Measurements from ENCODE around the gene POU2AF3. TPM values are rescaled to one million over a fixed set of nuclear protein-coding genes. Genes with fewer than 3 reads are reported as not detected.

The POU2AF3 gene
- total and polyA plus RNA-seq, 10 of the 15 experiments (the other 5 are each of a cell fraction or from before 2014, with no cell fraction given), result 0.17 TPM; not detected in 8

DNA sequence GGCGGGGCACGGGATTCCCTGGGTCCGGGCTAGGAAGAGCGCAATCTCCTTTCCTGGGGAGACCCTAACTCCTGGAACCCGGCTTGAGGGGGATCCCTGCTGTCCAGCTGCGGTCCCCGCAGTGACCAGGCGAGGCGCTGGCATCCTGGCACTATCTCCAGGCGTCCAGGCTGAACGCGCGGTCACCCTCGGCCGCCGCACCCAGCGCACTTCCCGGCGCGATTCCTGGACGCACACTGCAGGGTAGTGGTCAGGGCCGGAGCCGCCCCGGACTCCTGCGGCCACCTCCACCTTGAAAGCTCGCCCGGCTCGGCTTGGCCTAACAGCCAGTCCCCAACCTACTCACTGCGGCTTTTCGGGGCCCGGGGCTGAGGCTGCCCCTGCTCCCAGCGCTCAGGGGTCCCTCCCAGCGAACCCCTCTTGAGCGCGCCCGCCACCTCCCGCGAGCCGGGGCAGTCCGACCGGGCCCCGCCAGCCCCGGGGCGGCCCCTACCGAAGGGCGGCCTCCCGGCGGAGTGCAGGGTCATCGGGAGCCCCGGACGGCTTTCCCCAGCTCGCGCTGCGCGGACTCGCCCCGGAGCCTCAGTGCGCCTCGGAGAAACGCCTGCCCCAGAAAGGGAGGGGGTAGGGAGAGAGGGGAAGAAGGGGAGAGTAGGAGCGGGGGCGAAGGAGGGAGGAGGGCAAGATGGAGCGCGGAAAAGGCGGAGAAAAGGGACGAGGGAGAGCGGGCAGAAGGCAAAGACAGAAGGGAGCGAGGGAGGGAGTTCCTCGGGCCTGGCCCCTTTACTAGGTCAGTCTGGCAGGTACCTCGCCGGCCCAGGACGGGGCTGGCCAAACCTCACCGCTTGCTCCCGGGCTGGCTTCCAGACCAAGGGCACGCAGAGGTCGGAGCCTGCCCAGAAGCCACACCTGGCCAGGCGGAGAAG is 1.0 kb downstream of the POU2AF3 start (continued):
- TF ChIP-seq, protein P1, sequence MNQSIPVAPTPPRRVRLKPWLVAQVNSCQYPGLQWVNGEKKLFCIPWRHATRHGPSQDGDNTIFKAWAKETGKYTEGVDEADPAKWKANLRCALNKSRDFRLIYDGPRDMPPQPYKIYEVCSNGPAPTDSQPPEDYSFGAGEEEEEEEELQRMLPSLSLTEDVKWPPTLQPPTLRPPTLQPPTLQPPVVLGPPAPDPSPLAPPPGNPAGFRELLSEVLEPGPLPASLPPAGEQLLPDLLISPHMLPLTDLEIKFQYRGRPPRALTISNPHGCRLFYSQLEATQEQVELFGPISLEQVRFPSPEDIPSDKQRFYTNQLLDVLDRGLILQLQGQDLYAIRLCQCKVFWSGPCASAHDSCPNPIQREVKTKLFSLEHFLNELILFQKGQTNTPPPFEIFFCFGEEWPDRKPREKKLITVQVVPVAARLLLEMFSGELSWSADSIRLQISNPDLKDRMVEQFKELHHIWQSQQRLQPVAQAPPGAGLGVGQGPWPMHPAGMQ (IDR thresholded peaks at IDR 0.05; ENCODE audit: borderline replicate concordance), result no peak
- TF ChIP-seq BCL11A (IDR thresholded peaks at IDR 0.05; ENCODE audit: low read depth, low read length), result no peak
- TF ChIP-seq CHD1 (IDR thresholded peaks at IDR 0.05; ENCODE audit: low read depth, low read length), result no peak
- TF ChIP-seq RCOR1 (conservative IDR thresholded peaks at IDR 0.05; ENCODE audit: low read depth, low read length), result no peak
- TF ChIP-seq, protein P2, sequence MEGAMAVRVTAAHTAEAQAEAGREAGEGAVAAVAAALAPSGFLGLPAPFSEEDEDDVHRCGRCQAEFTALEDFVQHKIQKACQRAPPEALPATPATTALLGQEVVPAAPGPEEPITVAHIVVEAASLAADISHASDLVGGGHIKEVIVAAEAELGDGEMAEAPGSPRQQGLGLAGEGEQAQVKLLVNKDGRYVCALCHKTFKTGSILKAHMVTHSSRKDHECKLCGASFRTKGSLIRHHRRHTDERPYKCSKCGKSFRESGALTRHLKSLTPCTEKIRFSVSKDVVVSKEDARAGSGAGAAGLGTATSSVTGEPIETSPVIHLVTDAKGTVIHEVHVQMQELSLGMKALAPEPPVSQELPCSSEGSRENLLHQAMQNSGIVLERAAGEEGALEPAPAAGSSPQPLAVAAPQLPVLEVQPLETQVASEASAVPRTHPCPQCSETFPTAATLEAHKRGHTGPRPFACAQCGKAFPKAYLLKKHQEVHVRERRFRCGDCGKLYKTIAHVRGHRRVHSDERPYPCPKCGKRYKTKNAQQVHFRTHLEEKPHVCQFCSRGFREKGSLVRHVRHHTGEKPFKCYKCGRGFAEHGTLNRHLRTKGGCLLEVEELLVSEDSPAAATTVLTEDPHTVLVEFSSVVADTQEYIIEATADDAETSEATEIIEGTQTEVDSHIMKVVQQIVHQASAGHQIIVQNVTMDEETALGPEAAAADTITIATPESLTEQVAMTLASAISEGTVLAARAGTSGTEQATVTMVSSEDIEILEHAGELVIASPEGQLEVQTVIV (IDR thresholded peaks at IDR 0.05; ENCODE audit: borderline replicate concordance, partially characterized antibody), result no peak
- no peak; a peak in 1 of 4 replicates for TF ChIP-seq BHLHE40 (IDR thresholded peaks at IDR 0.05; ENCODE audit: borderline replicate concordance in 1 of 2, low read depth in 2 of 2, low read length in 1 of 2)
- TF ChIP-seq, protein P3, sequence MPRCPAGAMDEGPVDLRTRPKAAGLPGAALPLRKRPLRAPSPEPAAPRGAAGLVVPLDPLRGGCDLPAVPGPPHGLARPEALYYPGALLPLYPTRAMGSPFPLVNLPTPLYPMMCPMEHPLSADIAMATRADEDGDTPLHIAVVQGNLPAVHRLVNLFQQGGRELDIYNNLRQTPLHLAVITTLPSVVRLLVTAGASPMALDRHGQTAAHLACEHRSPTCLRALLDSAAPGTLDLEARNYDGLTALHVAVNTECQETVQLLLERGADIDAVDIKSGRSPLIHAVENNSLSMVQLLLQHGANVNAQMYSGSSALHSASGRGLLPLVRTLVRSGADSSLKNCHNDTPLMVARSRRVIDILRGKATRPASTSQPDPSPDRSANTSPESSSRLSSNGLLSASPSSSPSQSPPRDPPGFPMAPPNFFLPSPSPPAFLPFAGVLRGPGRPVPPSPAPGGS (IDR thresholded peaks at IDR 0.05; ENCODE audit: borderline replicate concordance, insufficient read depth, low read depth, low read length, poor library complexity, severe bottlenecking), result no peak
- no peak for TF ChIP-seq CREB1 (IDR thresholded peaks at IDR 0.05; ENCODE audit: low read depth)
- no peak for TF ChIP-seq SREBF2 (IDR thresholded peaks at IDR 0.05; ENCODE audit: low read length)
- no peak for TF ChIP-seq NFIC (IDR thresholded peaks at IDR 0.05; ENCODE audit: low read depth, low read length)
- peak; percentile 52; the same call in 1 of the 2 replicates for TF ChIP-seq SMARCA5 (IDR thresholded peaks at IDR 0.05)
- no peak; the same call in 1 of the 2 replicates for TF ChIP-seq NR2F1 (conservative IDR thresholded peaks at IDR 0.05)
- TF ChIP-seq NFYA (IDR thresholded peaks at IDR 0.05; ENCODE audit: borderline replicate concordance, low read depth, low read length), result no peak
- TF ChIP-seq SMC3 (IDR thresholded peaks at IDR 0.05; ENCODE audit: borderline replicate concordance, low read length), result 0 out of 2 replicates have a peak, but pooled peaks have one; percentile 10
- TF ChIP-seq, protein P4, sequence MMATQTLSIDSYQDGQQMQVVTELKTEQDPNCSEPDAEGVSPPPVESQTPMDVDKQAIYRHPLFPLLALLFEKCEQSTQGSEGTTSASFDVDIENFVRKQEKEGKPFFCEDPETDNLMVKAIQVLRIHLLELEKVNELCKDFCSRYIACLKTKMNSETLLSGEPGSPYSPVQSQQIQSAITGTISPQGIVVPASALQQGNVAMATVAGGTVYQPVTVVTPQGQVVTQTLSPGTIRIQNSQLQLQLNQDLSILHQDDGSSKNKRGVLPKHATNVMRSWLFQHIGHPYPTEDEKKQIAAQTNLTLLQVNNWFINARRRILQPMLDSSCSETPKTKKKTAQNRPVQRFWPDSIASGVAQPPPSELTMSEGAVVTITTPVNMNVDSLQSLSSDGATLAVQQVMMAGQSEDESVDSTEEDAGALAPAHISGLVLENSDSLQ (IDR thresholded peaks at IDR 0.05), result no peak
- no peak for TF ChIP-seq TCF12 (IDR thresholded peaks at IDR 0.05; ENCODE audit: low read depth, low read length)
- TF ChIP-seq ZNF24 (IDR thresholded peaks at IDR 0.05), result no peak
- TF ChIP-seq, protein P5, sequence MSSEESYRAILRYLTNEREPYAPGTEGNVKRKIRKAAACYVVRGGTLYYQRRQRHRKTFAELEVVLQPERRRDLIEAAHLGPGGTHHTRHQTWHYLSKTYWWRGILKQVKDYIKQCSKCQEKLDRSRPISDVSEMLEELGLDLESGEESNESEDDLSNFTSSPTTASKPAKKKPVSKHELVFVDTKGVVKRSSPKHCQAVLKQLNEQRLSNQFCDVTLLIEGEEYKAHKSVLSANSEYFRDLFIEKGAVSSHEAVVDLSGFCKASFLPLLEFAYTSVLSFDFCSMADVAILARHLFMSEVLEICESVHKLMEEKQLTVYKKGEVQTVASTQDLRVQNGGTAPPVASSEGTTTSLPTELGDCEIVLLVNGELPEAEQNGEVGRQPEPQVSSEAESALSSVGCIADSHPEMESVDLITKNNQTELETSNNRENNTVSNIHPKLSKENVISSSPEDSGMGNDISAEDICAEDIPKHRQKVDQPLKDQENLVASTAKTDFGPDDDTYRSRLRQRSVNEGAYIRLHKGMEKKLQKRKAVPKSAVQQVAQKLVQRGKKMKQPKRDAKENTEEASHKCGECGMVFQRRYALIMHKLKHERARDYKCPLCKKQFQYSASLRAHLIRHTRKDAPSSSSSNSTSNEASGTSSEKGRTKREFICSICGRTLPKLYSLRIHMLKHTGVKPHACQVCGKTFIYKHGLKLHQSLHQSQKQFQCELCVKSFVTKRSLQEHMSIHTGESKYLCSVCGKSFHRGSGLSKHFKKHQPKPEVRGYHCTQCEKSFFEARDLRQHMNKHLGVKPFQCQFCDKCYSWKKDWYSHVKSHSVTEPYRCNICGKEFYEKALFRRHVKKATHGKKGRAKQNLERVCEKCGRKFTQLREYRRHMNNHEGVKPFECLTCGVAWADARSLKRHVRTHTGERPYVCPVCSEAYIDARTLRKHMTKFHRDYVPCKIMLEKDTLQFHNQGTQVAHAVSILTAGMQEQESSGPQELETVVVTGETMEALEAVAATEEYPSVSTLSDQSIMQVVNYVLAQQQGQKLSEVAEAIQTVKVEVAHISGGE (CRISPR knock-in tag; IDR thresholded peaks at IDR 0.05), result no peak
- TF ChIP-seq TCF3 (IDR thresholded peaks at IDR 0.05; ENCODE audit: borderline replicate concordance, insufficient read depth, low read depth, low read length), result no peak
- TF ChIP-seq TBL1XR1 (IDR thresholded peaks at IDR 0.05; ENCODE audit: low read depth, low read length), result no peak
